Measurements from ENCODE around the gene BTBD10. TPM values are rescaled to one million over a fixed set of nuclear protein-coding genes. Genes with fewer than 3 reads are reported as not detected.

BTBD10 gene
- total and polyA plus RNA-seq, 11 donors = 5.9 to 31.4 (median 25.8) TPM

DNA sequence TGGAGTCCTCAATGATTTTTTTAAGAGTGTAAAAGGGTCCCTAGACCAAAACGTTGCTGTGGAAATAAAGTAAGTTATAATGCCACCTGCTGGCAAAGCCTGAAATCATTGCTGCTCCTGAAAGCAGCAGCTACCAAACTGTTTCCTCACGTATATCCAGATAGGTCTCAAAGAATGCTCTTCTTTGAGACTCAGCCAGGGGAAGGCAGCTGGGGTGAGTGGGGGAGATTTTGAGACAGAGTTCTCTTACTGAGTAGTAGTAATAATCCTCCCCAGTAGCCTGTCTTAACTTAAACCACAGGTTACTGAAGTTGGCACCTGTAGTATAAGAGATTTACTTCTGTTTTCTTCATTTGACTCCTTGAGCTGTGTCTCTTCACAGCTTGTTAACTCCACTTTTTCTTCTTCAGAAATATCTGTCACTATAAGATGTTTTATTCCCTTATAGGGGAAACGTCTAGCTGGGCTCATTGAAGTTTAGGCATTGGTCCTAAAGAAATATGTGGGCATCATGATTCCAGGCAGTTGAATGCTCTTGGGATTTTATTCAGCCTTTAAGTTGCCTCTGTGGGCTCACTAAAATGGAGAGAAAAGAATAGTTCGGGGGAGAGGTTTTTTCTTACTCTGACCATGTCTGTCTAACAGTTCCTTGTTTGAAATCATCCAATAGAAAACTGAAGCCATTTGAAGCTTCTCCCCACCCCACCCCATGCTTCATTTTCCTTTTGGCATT lies 77.9 kb downstream of the BTBD10 start:
- Histone ChIP-seq H3K36me3 (peaks cover 4 to 96% (median 86%) of the 10 kb centered on the region in 9 donors), H3K27ac (peak overlapping the region in 1 of 12 donors; percentile 15), H3K4me1 (peaks cover 0 to 12% (median 5%) of the 10 kb centered on the region in 12 donors), H3K27me3 (no peaks in the 10 kb centered on the region), H3K9me3 (no peaks in the 10 kb centered on the region), H3K4me3 (no peak overlapping the region)
- WGBS, 4 donors = 27 to 46% (median 30%) methylated on average over 4 of the region's 4 CpGs
- TF ChIP-seq, protein P1, sequence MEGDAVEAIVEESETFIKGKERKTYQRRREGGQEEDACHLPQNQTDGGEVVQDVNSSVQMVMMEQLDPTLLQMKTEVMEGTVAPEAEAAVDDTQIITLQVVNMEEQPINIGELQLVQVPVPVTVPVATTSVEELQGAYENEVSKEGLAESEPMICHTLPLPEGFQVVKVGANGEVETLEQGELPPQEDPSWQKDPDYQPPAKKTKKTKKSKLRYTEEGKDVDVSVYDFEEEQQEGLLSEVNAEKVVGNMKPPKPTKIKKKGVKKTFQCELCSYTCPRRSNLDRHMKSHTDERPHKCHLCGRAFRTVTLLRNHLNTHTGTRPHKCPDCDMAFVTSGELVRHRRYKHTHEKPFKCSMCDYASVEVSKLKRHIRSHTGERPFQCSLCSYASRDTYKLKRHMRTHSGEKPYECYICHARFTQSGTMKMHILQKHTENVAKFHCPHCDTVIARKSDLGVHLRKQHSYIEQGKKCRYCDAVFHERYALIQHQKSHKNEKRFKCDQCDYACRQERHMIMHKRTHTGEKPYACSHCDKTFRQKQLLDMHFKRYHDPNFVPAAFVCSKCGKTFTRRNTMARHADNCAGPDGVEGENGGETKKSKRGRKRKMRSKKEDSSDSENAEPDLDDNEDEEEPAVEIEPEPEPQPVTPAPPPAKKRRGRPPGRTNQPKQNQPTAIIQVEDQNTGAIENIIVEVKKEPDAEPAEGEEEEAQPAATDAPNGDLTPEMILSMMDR (IDR thresholded peaks at IDR 0.05) = peak; percentile 43 to 76 (median 60)
- TF ChIP-seq POLR2A (IDR thresholded peaks at IDR 0.05) = no peak
- ATAC-seq (no peak), DNase-seq (no peak)
- intact Hi-C loops (cut with DNase I) = loop anchor here in 4 of 10 donors (2.0 to 10.0 kb wide), 4 partner anchors 38 to 178 kb away; partner anchors contain the start of gene BTBD10 (in 3 of the 4)

GRCh38 chr11:13382751-13383150 lies 80.3 kb downstream of the BTBD10 start:
- no peaks in the 10 kb centered on the region for H3K27me3 ChIP-seq
- no peak for TF ChIP-seq POLR2A (IDR thresholded peaks at IDR 0.05)
- TF ChIP-seq, protein P1 (IDR thresholded peaks at IDR 0.05) = no peak
- ATAC-seq (no peak), DNase-seq (no peak)
- H3K9me3 ChIP-seq = no peaks in the 10 kb centered on the region
- H3K4me3 ChIP-seq = no peak overlapping the region
- H3K36me3 ChIP-seq = peaks cover 4 to 98% (median 84%) of the 10 kb centered on the region in 9 donors
- intact Hi-C loops (cut with DNase I) = loop anchor here in 2 of 10 donors (10.0 kb wide), 1 partner anchor 82 kb away; the partner anchor contains the start of gene BTBD10 (in 2 of the 2)
- peaks cover 0 to 12% (median 5%) of the 10 kb centered on the region in 12 donors for H3K4me1 ChIP-seq
- H3K27ac ChIP-seq = no peak overlapping the region
- 91 to 97% (median 94%) methylated on average over 3 of the region's 3 CpGs for WGBS, 4 donors

DNA sequence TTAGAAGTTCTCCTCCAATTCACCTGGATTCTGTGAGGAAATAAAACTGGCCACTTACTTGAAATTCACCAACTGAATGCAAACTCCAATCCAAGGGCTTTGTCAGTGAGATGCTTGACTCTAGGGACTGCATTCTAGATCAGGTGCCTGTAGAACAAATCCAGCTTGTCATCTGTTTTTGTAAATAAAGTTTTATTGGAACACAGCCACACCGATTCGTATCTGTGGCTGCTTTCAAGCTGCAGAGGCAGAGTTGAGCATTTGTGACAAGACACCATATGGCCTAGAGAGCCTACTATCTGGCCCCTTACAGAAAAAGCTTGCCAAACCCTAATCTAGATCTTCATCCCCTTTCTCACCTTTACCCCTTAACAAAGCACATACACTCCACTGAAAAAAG lies 82.3 kb downstream of the BTBD10 start:
- intact Hi-C loops (cut with DNase I) = loop anchor here in 2 of 10 donors (10.0 kb wide), 1 partner anchor 84 kb away; the partner anchor contains the start of gene BTBD10 (in 2 of the 2)
- H3K9me3 ChIP-seq = no peaks in the 10 kb centered on the region
- H3K4me3 ChIP-seq = no peak overlapping the region
- H3K27me3 ChIP-seq = no peaks in the 10 kb centered on the region
- no peak overlapping the region for H3K27ac ChIP-seq
- peaks cover 4 to 98% (median 85%) of the 10 kb centered on the region in 9 donors for H3K36me3 ChIP-seq
- WGBS, 4 donors = 90 to 98% (median 90%) methylated on average over 2 of the region's 2 CpGs
- H3K4me1 ChIP-seq = peaks cover 0 to 11% (median 4%) of the 10 kb centered on the region in 12 donors
- no peak for ATAC-seq
- no peak for TF ChIP-seq POLR2A (IDR thresholded peaks at IDR 0.05)
- TF ChIP-seq, protein P1 (IDR thresholded peaks at IDR 0.05) = no peak
- no peak for DNase-seq

- ATAC-seq = no peak
- Histone ChIP-seq H3K4me3 (no peak overlapping the region), H3K27ac (no peak overlapping the region), H3K9me3 (no peaks in the 10 kb centered on the region), H3K27me3 (no peaks in the 10 kb centered on the region), H3K36me3 (peaks cover 4 to 100% (median 96%) of the 10 kb centered on the region in 9 donors), H3K4me1 (no peaks in the 10 kb centered on the region)
- intact Hi-C loops (cut with DNase I) = no loop called here
- WGBS, 4 donors = 85 to 97% (median 90%) methylated on average over 2 of the region's 2 CpGs
- TF ChIP-seq, protein P1 (IDR thresholded peaks at IDR 0.05) = no peak
- no peak for TF ChIP-seq POLR2A (IDR thresholded peaks at IDR 0.05)
- no peak for DNase-seq
These were observed 84.7 kb downstream of the BTBD10 start for GRCh38 chr11:13378316-13378715.
